Ascending aorta (tissue), 2 donors: ENCODE data around the gene TMEM250. TPM values are rescaled to one million over a fixed set of nuclear protein-coding genes. Genes with fewer than 3 reads are reported as not detected.

Experiments used
- DNase-seq, 2 donors: peaks; one replicate each; pipeline ENCODE4 v3.0.0-alpha.2; 2019; ENCODE audit warnings: low spot score in 2 of 2
- H3K27ac ChIP-seq, 2 donors: fragments of 200-600 bp; sonication (generic); one replicate each; pipeline ENCODE4 v1.5.1; 2016 to 2017; ENCODE audit warnings: mild to moderate bottlenecking in 1 of 2
- H3K27me3 ChIP-seq: fragments of 200-600 bp; sonication (generic); one replicate; pipeline ENCODE4 v1.5.1; 2017
- H3K36me3 ChIP-seq, 2 donors: fragments of 200-600 bp; sonication (generic); one replicate each; pipeline ENCODE4 v1.5.1; 2016
- H3K4me1 ChIP-seq, 2 donors: fragments of 200-600 bp; sonication (generic); one replicate each; pipeline ENCODE4 v1.5.1; 2016 to 2017; ENCODE audit warnings: mild to moderate bottlenecking in 1 of 2
- H3K4me3 ChIP-seq, 2 donors: fragments of 200-600 bp; sonication (generic); one replicate each; pipeline ENCODE4 v1.5.1; 2016 to 2017; ENCODE audit warnings: mild to moderate bottlenecking in 1 of 2
- H3K9me3 ChIP-seq, 2 donors: fragments of 200-600 bp; sonication (generic); one replicate each; pipeline ENCODE4 v1.5.1; 2016
- intact Hi-C: fragments of 100-400 bp; cut with DNase I; formaldehyde crosslinking; loops from one replicate; pipeline ENCODE4 v1.15.1; 2023
- total RNA-seq: library from RNA; depleted of rRNA; stranded (reverse); fragments of >200 nt; gene quantifications from one replicate; pipeline ENCODE4 v1.1.0, GENCODE V29; 2016
- TF ChIP-seq, protein P1 (sequence below), 3 experiments: fragments of 200-600 bp in 2 of 3; fragments of 450-650 bp in 1 of 3; sonication (generic) in 2 of 3; IDR thresholded peaks; one replicate each; pipeline ENCODE4 v1.5.1; 2016 to 2019; ENCODE audit warnings: antibody characterized with exemption in 3 of 3, mild to moderate bottlenecking in 1 of 3, moderate library complexity in 1 of 3

TMEM250 gene
- total RNA-seq, 1 donor from 2014 or later = 80.3 TPM

DNA sequence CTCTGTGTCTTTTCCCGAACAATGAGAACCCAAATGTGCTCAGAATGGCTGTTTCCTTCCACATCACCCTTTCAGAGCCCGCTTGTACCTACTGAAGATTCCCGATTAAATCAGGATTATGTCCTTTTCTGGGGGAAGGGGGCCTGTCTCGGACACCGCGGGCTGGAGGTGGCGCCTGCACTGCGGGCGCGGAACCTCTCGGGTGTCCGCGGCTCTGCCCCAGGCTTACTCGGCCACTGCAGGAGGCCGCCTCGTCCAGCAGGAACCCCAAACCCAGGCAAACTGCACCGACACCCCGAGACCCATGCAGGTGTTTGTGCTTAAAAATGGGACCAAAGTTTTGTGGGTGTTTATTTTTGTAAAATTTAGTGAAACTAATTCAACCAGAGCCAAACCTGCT is 8.6 kb upstream of the TMEM250 start:
- TF ChIP-seq, protein P1, sequence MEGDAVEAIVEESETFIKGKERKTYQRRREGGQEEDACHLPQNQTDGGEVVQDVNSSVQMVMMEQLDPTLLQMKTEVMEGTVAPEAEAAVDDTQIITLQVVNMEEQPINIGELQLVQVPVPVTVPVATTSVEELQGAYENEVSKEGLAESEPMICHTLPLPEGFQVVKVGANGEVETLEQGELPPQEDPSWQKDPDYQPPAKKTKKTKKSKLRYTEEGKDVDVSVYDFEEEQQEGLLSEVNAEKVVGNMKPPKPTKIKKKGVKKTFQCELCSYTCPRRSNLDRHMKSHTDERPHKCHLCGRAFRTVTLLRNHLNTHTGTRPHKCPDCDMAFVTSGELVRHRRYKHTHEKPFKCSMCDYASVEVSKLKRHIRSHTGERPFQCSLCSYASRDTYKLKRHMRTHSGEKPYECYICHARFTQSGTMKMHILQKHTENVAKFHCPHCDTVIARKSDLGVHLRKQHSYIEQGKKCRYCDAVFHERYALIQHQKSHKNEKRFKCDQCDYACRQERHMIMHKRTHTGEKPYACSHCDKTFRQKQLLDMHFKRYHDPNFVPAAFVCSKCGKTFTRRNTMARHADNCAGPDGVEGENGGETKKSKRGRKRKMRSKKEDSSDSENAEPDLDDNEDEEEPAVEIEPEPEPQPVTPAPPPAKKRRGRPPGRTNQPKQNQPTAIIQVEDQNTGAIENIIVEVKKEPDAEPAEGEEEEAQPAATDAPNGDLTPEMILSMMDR (IDR thresholded peaks at IDR 0.05) = no peak
- intact Hi-C loops = no loop called here
- no peak for DNase-seq

GRCh38 chr9:136124976-136125692 is 6.5 kb upstream of the TMEM250 start:
- Histone ChIP-seq H3K27ac (no peak overlapping the region), H3K36me3 (no peaks in the 10 kb centered on the region), H3K9me3 (no peaks in the 10 kb centered on the region), H3K4me1 (peaks cover 0 to 9% of the 10 kb centered on the region in 2 donors), H3K4me3 (no peak overlapping the region), H3K27me3 (no peaks in the 10 kb centered on the region)
- TF ChIP-seq, protein P1 (IDR thresholded peaks at IDR 0.05) = no peak
- intact Hi-C loops = no loop called here
- DNase-seq = no peak

More for the DNA sequence above, 8.6 kb upstream of the TMEM250 start:
- peaks cover 0 to 6% of the 10 kb centered on the region in 2 donors for H3K4me1 ChIP-seq
- H3K36me3 ChIP-seq = no peaks in the 10 kb centered on the region
- no peaks in the 10 kb centered on the region for H3K9me3 ChIP-seq
- H3K27ac ChIP-seq = no peak overlapping the region
- no peaks in the 10 kb centered on the region for H3K27me3 ChIP-seq
- no peak overlapping the region for H3K4me3 ChIP-seq

DNA sequence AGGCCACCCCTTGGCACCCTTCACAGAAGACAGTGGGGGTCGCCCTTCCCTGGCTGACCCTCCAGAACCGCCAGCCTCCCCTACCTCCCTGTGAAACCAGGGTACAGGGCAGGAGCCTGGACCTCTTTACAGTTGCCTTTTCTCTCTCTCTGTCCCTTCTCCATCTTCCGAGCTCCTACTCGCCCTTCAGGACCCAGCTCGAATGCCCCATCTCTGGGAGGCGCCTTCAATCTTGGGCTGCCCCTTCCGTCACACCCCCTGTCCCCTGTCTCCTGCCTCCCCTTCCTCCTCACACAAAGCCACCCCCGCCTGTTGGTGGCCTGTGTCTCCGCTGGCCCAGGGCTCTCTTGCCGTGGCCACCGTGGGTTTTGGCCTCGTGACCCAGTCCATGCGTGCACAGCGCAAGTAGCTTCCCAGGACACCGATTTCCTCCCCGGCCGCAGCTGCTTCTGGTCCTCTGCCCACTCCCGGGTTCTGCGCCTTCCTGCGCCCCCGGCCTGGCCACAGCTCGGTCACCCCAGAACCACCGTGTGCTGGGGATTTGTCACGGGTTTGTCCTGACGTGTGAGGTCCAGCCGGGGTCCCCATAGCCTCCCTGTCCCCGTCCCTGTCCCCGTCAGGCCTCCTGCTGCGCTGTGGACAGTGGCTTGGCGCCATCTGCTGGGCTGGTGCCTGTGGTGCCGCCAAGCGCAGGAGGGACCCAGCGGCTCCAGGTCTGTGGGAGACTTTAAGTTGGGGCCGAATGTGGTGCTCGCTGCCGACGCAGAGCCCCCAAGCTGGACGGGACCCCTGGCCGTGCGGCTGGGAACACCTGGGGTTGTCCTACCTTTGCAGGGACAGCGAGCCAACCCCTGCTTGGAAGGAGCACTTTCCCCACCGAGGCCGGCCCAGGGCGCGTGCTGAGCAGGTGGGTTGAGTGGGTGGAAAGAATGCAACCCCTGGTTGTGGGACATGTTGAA is 4.0 kb upstream of the TMEM250 start:
- Histone ChIP-seq H3K4me1 (peaks cover 8 to 14% of the 10 kb centered on the region in 2 donors), H3K27ac (no peak overlapping the region), H3K4me3 (peak overlapping the region; percentile 31 to 43), H3K27me3 (no peaks in the 10 kb centered on the region), H3K36me3 (no peaks in the 10 kb centered on the region), H3K9me3 (no peaks in the 10 kb centered on the region)
- TF ChIP-seq, protein P1 (IDR thresholded peaks at IDR 0.05) = peak; percentile 96 to 99 (median 98)
- DNase-seq = peak in 1 of 2 donors; percentile 81
- intact Hi-C loops = loop anchor here (1.0 to 2.0 kb wide), 2 partner anchors 155 to 258 kb away; no protein-coding TSS in a partner anchor

DNA sequence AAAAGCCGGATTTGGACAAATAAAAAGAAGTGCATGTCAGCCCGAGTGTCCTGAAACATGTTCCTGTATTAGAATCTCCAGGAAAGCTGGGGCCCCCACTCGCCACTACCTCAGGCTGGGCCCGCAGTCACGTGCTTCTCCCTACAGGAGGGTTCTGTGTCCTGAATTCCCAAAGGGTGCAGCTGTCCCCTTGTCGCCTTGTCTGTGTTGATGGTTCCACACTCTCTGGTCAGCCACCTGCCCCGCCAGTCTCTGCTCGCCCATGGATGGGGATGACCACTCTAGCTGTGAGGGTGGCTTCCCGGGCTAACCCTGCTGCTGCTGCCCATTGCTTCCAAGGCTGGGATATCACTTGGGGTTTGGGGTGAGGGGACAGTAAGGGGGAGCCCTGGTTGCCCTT is 3.1 kb upstream of the TMEM250 start:
- DNase-seq = no peak
- TF ChIP-seq, protein P1 (IDR thresholded peaks at IDR 0.05) = no peak
- H3K4me1 ChIP-seq = peaks cover 10 to 19% of the 10 kb centered on the region in 2 donors
- H3K4me3 ChIP-seq = no peak overlapping the region
- H3K36me3 ChIP-seq = no peaks in the 10 kb centered on the region
- H3K27me3 ChIP-seq = no peaks in the 10 kb centered on the region
- intact Hi-C loops = loop anchor here (2.0 kb wide), 1 partner anchor 257 kb away; no protein-coding TSS in a partner anchor
- no peak overlapping the region for H3K27ac ChIP-seq
- no peaks in the 10 kb centered on the region for H3K9me3 ChIP-seq

- no peaks in the 10 kb centered on the region for H3K9me3 ChIP-seq
- DNase-seq = no peak
- intact Hi-C loops = no loop called here
- TF ChIP-seq, protein P1 (IDR thresholded peaks at IDR 0.05) = no peak
- H3K27ac ChIP-seq = peak overlapping the region in 1 of 2 donors; percentile 94
- no peaks in the 10 kb centered on the region for H3K27me3 ChIP-seq
- peaks cover 10 to 19% of the 10 kb centered on the region in 2 donors for H3K4me1 ChIP-seq
- no peak overlapping the region for H3K4me3 ChIP-seq
- H3K36me3 ChIP-seq = peaks cover 11 to 12% of the 10 kb centered on the region in 2 donors
Measured at GRCh38 chr9:136120438-136120844, 1.8 kb upstream of the TMEM250 start.
